SJSA1 (cell line): ENCODE results near the gene COPZ1. TPM values are rescaled to one million over a fixed set of nuclear protein-coding genes. Genes with fewer than 3 reads are reported as not detected.
"Not testable (repeated sequence)": the region's sequence is repeated elsewhere in the genome, so short reads cannot be mapped to it uniquely, and the experiment has no call there.

ENCODE experiments used
- DNase-seq, 2 experiments: peaks; one replicate each; pipeline ENCODE4 v3.0.0-alpha.2; 2015 to 2020; ENCODE audit warnings: low spot score in 2 of 2, low read depth in 1 of 2
- H3K27ac ChIP-seq: fragments of 250-450 bp; sonication (Bioruptor Pico); 2 replicates; pipeline ENCODE4 v1.5.1; 2020; ENCODE audit warnings: mild to moderate bottlenecking, moderate library complexity
- H3K27me3 ChIP-seq: fragments of 250-450 bp; sonication (Bioruptor Pico); replicated peaks from 2 replicates; pipeline ENCODE4 v1.5.1; 2020; ENCODE audit warnings: mild to moderate bottlenecking, moderate library complexity
- H3K36me3 ChIP-seq: fragments of 250-450 bp; sonication (Bioruptor Pico); 2 replicates; pipeline ENCODE4 v1.5.1; 2020; ENCODE audit warnings: mild to moderate bottlenecking
- H3K4me1 ChIP-seq: fragments of 250-450 bp; sonication (Bioruptor Pico); replicated peaks from 2 replicates; pipeline ENCODE4 v1.6.1; 2021; ENCODE audit warnings: mild to moderate bottlenecking
- H3K4me3 ChIP-seq: fragments of 250-450 bp; sonication (Bioruptor Pico); 2 replicates; pipeline ENCODE4 v1.5.1; 2020; ENCODE audit warnings: mild to moderate bottlenecking
- H3K9me3 ChIP-seq: fragments of 250-450 bp; sonication (Bioruptor Pico); replicated peaks from 2 replicates; pipeline ENCODE4 v1.5.1; 2020; ENCODE audit warnings: mild to moderate bottlenecking
- total RNA-seq: library from RNA; depleted of rRNA; stranded (reverse); fragments of >200 nt; shearing (Covaris generic); gene quantifications from 2 replicates; pipeline ENCODE4 v1.2.3, GENCODE V29; 2014

COPZ1 gene
- total RNA-seq, 1 experiment from 2014 or later = 191 TPM

GRCh38 chr12:54337280-54337842 is 12.4 kb downstream of the COPZ1 start:
- Histone ChIP-seq H3K9me3 (no peaks in the 10 kb centered on the region), H3K27me3 (no peaks in the 10 kb centered on the region), H3K27ac (no peak overlapping the region), H3K4me1 (peaks cover 12% of the 10 kb centered on the region), H3K36me3 (peaks cover 21% of the 10 kb centered on the region), H3K4me3 (no peak overlapping the region)
- no peak for DNase-seq

DNA sequence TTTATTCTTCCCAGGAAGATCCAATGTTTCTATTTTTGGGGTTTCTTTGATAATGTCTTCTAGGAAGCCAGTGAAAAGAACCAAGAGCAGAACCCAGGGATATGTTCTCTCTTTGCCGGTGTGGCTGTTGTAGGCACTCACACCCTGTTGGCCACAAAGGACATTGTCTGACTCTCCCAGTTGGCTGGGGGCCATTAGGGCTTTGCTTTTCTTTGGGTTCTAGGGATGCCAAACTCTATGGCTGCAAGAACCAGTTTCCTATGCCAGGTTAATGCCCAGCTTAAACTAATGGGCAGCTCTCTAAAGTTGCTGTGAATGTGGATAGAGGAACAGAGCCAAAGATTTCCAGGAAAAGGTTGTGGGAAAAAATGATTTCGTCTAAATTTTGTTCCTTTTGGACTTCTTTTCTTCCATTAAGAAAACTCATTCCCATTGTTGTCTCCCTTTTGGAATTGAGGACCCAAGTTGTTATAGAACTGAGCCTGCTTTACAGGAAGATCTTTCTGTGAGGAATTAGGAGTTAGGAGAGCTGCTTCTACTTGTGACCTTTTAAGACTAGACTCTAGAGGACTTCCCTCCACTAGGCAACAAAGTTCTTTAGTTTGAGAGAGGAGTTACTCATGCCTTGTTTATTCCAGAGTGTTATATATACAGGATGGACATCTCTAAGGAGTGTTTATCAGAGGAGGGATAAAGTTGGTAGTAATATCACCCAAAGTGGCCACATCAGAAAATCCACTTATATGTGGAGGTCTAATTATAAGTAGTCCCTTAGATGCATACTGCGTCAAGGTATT is 13.1 kb downstream of the COPZ1 start:
- no peak for DNase-seq
- peaks cover 27% of the 10 kb centered on the region for H3K36me3 ChIP-seq

DNA sequence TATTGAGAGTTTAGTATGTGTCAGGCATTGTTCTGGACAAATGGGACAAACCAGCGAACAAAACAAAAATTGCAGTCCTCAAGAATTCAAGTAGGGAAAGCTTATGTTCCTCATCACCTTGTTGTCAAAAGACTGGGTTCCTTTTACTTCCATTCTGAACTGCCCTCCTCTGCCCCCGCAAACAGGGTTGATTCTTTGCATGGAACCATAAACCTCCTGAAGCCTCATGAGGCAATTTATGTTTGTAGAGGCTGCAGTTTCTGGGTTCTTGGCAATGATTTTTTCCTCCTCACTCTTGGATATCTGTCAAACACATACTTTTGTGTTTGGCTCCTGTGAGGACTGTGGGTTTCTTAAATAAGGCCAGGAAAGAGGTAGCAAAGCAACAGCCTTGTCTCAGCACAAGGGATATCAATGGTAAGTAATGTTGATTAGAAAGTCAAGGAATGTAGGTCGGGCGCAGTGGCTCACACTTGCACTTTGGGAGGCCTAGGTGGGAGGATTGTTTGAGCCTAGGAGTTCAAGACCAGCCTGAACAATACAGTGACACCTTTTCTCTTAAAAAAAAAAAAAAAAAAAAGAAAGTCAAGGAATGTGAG is 13.9 kb downstream of the COPZ1 start:
- no peaks in the 10 kb centered on the region for H3K9me3 ChIP-seq
- H3K27ac ChIP-seq = no peak overlapping the region
- DNase-seq = no peak
- H3K4me1 ChIP-seq = peaks cover 12% of the 10 kb centered on the region
- no peak overlapping the region for H3K4me3 ChIP-seq
- no peaks in the 10 kb centered on the region for H3K27me3 ChIP-seq
- H3K36me3 ChIP-seq = peaks cover 35% of the 10 kb centered on the region

More for the DNA sequence above, 13.1 kb downstream of the COPZ1 start:
- H3K4me1 ChIP-seq = peaks cover 12% of the 10 kb centered on the region
- no peaks in the 10 kb centered on the region for H3K9me3 ChIP-seq
- H3K27me3 ChIP-seq = no peaks in the 10 kb centered on the region
- H3K4me3 ChIP-seq = no peak overlapping the region
- no peak overlapping the region for H3K27ac ChIP-seq

DNA sequence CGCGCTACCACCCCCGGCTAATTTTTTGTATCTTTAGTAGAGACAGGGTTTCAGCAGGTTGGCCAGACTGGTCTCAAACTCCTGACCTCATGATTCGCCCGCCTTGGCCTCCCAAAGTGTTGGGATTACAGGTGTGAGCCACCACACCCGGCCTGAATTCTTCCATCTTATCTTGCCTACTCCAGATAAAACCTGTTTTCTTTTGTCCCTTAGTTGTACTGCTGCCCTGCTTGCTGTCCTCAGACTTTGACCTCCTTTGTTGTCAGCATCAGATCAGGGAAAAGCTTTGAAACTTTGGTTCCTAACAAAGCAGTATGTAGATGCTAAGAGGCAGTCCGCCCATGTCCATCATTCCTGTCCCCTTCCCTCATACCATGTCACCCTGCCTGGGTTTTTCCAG is 15.9 kb downstream of the COPZ1 start:
- DNase-seq = no peak
- Histone ChIP-seq H3K9me3 (no peaks in the 10 kb centered on the region), H3K36me3 (peaks cover 49% of the 10 kb centered on the region), H3K27ac (no peak overlapping the region), H3K27me3 (no peaks in the 10 kb centered on the region), H3K4me3 (no peak overlapping the region), H3K4me1 (peaks cover 12% of the 10 kb centered on the region)

DNA sequence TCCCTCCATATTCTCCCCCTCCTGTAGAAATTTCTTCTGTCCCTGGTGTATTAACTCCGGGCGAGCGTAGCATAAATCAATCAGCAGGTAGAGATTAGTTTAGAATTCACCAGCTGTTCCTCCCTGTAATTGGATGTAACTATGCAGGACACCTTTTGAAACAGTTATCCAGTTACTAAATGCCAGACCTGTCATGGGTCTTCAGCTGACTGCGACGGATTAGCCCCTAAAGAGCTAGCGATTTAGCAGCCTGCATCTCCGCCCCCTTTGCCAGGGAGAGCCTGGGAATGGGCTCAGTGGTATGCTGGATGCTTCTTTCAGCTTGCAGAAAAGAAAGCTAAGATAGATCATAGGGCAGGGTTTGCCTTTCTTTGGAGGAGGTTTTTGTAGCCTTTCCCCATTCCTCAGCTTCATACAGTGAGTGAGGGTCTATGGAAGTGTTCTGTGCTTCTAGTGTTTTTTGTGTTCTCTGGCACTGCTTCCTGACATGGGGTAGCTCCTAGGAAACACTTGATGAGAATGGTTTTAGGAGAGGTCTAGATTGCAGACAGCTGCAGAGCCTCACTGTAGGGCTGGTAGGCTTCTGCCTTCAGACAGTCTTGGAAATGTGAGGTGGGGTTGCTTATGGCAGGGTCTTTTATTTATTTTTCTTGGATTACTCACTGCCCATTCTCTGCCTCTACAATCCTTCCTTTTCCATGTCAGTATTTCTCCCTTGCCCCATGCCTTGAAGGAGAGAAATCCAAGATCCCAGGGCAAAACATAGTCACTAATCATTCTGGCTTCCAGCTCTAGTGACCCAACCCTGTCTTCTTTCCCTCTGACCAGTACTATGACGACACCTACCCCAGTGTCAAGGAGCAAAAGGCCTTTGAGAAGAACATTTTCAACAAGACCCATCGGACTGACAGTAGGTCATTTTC is 16.7 kb downstream of the COPZ1 start:
- Histone ChIP-seq H3K27me3 (no peaks in the 10 kb centered on the region), H3K27ac (no peak overlapping the region), H3K36me3 (peaks cover 55% of the 10 kb centered on the region), H3K9me3 (no peaks in the 10 kb centered on the region), H3K4me1 (peaks cover 12% of the 10 kb centered on the region), H3K4me3 (no peak overlapping the region)
- no peak for DNase-seq

DNA sequence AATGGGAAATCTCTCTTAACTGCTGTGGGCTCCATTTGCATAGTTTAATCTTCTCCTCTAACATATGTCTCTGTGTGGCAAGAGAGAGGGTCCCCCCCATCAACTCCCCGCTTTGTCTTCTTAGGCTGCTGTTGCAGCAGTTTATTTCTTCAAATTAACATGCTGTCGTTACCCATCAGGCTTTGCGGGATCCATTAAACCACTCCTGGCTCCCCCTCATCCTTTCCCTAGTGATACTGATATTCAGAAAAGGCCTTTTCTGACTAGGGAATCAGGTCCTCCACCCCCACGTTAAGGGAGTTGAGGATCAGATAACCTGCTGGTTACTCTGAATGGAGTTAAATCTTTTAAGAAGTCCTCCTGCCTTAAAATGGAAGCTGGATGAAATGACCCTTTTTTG is 24.1 kb downstream of the COPZ1 start:
- Histone ChIP-seq H3K27me3 (no peaks in the 10 kb centered on the region), H3K9me3 (no peaks in the 10 kb centered on the region), H3K4me3 (no peak overlapping the region), H3K27ac (no peak overlapping the region), H3K4me1 (0 out of 2 replicates have a peak, but pooled peaks cover 3% of the 10 kb centered on the region), H3K36me3 (peaks cover 72% of the 10 kb centered on the region)
- DNase-seq = no peak

GRCh38 chr12:54349679-54350078 is 24.7 kb downstream of the COPZ1 start:
- Histone ChIP-seq H3K9me3 (no peaks in the 10 kb centered on the region), H3K27ac (no peak overlapping the region), H3K36me3 (peaks cover 68% of the 10 kb centered on the region), H3K27me3 (no peaks in the 10 kb centered on the region), H3K4me3 (no peak overlapping the region), H3K4me1 (0 out of 2 replicates have a peak, but pooled peaks cover 3% of the 10 kb centered on the region)
- DNase-seq = no peak

- DNase-seq = no peak
- no peaks in the 10 kb centered on the region for H3K27me3 ChIP-seq
- no peak overlapping the region for H3K27ac ChIP-seq
- H3K9me3 ChIP-seq = no peaks in the 10 kb centered on the region
- no peak overlapping the region for H3K4me3 ChIP-seq
- H3K36me3 ChIP-seq = peaks cover 60% of the 10 kb centered on the region
- 0 out of 2 replicates have a peak, but pooled peaks cover 3% of the 10 kb centered on the region for H3K4me1 ChIP-seq
Observed at GRCh38 chr12:54350743-54351142, 25.8 kb downstream of the COPZ1 start.

- Histone ChIP-seq H3K27me3 (no peaks in the 10 kb centered on the region), H3K9me3 (no peaks in the 10 kb centered on the region), H3K4me3 (no peak overlapping the region), H3K36me3 (peaks cover 57% of the 10 kb centered on the region), H3K4me1 (0 out of 2 replicates have a peak, but pooled peaks cover 3% of the 10 kb centered on the region), H3K27ac (no peak overlapping the region)
- no peak for DNase-seq
Observed at GRCh38 chr12:54351341-54351740, 26.4 kb downstream of the COPZ1 start.

DNA sequence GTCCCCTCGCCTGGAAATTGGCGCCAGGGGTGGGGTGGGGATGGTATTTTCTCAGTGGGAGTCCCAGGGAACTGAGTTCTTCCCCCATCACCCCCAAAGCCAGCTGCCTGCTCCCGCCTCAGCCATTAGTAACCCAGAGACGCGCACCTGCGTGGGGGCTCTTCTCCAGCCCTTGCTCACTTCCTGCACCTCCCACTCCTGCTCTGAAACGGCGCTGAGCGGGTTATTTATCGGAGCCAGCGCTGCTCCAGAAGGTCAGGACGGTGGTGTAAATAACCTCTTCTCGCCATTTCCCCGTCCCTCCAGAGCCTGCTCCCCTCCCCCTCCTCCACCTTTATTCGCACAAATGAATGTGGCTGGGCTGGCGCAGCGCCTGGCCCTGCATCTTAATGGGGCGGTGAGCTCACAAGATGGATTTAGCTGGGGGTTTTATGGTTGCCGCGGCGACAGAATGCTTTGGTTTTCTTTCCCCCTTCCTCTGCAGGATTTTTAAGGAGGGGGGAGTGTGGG is 27.1 kb downstream of the COPZ1 start:
- Histone ChIP-seq H3K4me1 (0 out of 2 replicates have a peak, but pooled peaks cover 3% of the 10 kb centered on the region), H3K4me3 (no peak overlapping the region), H3K27ac (no peak overlapping the region), H3K36me3 (peaks cover 49% of the 10 kb centered on the region), H3K27me3 (no peaks in the 10 kb centered on the region), H3K9me3 (no peaks in the 10 kb centered on the region)
- no peak for DNase-seq

DNA sequence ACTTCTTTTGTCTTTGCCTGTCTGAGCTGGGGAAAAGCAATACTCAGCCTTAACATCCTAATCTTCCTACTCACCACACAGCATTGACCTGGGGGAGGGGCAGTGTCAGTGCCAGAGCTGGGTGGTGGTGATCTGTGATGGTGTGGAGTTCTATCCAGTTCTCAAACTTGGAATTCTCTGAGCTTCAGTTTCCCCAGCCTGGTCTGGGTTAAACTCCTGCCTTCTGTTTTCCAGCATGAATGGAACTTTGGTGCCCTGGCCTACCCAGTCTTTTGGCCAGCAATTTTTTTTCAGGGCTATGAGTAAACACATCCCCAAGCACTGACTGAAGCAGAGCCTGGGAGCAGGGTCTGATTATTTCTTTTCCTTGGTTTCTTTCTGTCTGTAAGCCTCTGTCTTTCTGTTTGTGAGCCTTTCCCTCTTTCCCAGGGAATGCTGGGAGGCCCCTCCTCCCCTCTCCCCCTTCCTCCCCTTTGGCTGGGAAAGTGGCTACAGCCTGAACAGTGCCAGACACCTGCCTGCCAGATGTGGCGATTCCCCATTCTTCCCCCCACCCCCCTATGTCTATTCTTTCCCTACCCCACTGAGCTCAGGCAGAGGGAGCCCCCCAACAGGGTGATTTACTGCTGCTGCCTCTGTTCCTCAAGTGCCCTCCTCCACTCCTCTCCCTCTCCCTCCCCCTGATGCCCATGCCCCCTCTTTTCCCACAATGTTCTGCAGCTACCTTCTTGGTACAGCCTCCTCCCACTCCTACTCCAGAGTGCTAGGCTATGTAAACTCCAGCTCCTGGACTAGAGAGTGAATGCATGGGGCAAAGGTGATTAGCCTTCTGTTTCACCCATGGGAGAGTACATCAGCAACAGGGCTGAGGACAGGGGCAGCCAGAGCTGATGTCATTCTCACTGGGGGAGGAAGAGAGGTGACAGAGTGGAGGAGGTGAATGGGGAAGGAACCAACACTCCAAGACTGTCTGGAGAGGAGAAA is 28.3 kb downstream of the COPZ1 start:
- Histone ChIP-seq H3K36me3 (peaks cover 38% of the 10 kb centered on the region), H3K9me3 (no peaks in the 10 kb centered on the region), H3K27ac (no peak overlapping the region), H3K4me1 (peaks cover 10% of the 10 kb centered on the region), H3K27me3 (no peaks in the 10 kb centered on the region), H3K4me3 (no peak overlapping the region)
- no peak for DNase-seq

- not testable (repeated sequence) for DNase-seq, H3K4me3 ChIP-seq, H3K27ac ChIP-seq, H3K27me3 ChIP-seq, H3K9me3 ChIP-seq
- peaks cover 30% of the 10 kb centered on the region for H3K36me3 ChIP-seq
- peaks cover 17% of the 10 kb centered on the region for H3K4me1 ChIP-seq
Observed at GRCh38 chr12:54354271-54354670, 29.3 kb downstream of the COPZ1 start.
